Activated T-cell treated with anti-CD3 and anti-CD28 coated beads for 1 hour (primary cell): ENCODE measurements around the gene HJURP.

Experiments used
- DNase-seq: peaks from one replicate; pipeline ENCODE4 v3.0.0-alpha.2; 2020; ENCODE audit warnings: low read depth

The HJURP gene

DNA sequence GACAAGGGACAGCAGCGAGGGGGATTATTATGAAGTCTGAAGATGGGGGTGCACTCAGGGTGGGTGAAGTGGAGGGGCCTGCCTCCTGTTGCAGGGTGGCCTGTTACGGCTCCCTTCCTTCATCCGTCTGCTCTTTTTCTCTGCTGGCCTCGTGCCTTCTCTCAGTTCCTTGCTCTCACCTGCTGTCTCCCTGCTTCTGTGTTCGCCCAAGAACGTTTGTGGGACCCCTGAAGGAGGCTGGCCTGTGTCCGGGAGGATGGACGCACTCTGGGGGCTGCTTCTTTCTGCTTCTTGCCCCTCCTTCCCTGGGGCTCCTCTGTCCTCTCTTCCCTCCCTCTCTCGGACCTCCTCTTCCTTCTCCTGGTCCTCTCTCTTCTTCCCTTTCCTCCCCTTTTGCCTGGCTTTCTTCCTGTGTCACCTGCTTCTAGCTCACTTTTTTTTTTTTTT, 62.4 kb downstream of the HJURP start:
- DNase-seq = no peak

- DNase-seq = no peak
Measured at GRCh38 chr2:233791151-233791882, 63.0 kb downstream of the HJURP start.

DNA sequence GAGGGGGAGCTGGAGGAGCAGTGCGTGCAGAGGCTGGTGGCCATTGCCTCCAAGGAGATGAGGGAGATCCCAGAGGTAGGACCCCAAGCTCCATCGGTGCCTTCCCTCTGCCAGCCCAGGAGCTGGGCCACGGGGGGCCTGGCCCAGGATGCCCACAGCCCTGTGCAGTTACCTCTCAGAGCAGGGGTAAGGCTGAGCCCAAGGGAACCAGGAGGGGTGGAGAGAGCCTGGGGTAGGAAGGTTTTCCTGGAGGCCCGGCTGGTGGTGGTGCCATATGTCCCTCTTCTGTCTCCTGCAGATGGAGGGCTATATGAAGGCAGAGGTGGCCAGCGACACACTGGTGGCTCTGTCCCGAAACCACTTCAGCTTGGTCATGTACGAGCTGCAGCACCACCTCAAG, 64.8 kb downstream of the HJURP start:
- no peak for DNase-seq
